A673 (cell line): ENCODE results near the gene ZNF74. TPM values are rescaled to one million over a fixed set of nuclear protein-coding genes. Genes with fewer than 3 reads are reported as not detected.
"Not testable (repeated sequence)": the region's sequence is repeated elsewhere in the genome, so short reads cannot be mapped to it uniquely, and the experiment has no call there.

Experiments used
- BruUV-seq: library from RNA; stranded (reverse); fragments of 400-500 nt; replicated peaks from 2 replicates; lab custom pipeline; 2021; lab: Mats Ljungman, UMichigan
- CTCF ChIA-PET: fragments of 300-600 bp; sonication (Branson Sonifier 250); formaldehyde crosslinking; loops from one replicate; lab custom pipeline; 2022; ENCODE audit warnings: antibody characterized with exemption; lab: Charles Lee
- POLR2A ChIA-PET: fragments of 300-600 bp; sonication (Branson Sonifier 250); formaldehyde crosslinking; loops from one replicate; lab custom pipeline; 2022; ENCODE audit warnings: antibody characterized with exemption; ENCODE audit not compliant: low non-redundant PET; lab: Charles Lee
- DNase-seq: peaks from one replicate; pipeline ENCODE4 v3.0.0-alpha.2; 2015; ENCODE audit warnings: low spot score
- H3K27ac ChIP-seq: fragments of 200-600 bp; sonication (generic); 2 replicates; pipeline ENCODE4 v1.5.1; 2016; ENCODE audit warnings: mixed run types, low read depth, mild to moderate bottlenecking, mixed read lengths, antibody characterized with exemption, low read length; ENCODE audit not compliant: poor library complexity, severe bottlenecking
- H3K27me3 ChIP-seq: fragments of 200-600 bp; sonication (generic); replicated peaks from 2 replicates; pipeline ENCODE4 v1.6.1; 2017; ENCODE audit warnings: mixed run types, low read depth, mild to moderate bottlenecking, mixed read lengths, antibody characterized with exemption, low read length; ENCODE audit not compliant: insufficient read depth, poor library complexity
- H3K36me3 ChIP-seq: fragments of 200-600 bp; sonication (generic); 2 replicates; pipeline ENCODE4 v1.6.1; 2016; ENCODE audit warnings: mixed run types, mild to moderate bottlenecking, mixed read lengths, antibody characterized with exemption, low read length; ENCODE audit not compliant: insufficient read depth, poor library complexity, severe bottlenecking
- H3K4me1 ChIP-seq: fragments of 200-600 bp; sonication (generic); 2 replicates; pipeline ENCODE4 v1.6.1; 2017; ENCODE audit warnings: mixed run types, mild to moderate bottlenecking, mixed read lengths, antibody characterized with exemption, low read length; ENCODE audit not compliant: insufficient read depth, poor library complexity, severe bottlenecking
- H3K4me3 ChIP-seq: fragments of 200-600 bp; sonication (generic); 2 replicates; pipeline ENCODE4 v1.5.1; 2016; ENCODE audit warnings: low read depth, mixed run types, mild to moderate bottlenecking, mixed read lengths, low read length; ENCODE audit not compliant: poor library complexity, severe bottlenecking
- H3K9me3 ChIP-seq: fragments of 200-600 bp; sonication (generic); 2 replicates; pipeline ENCODE4 v1.6.1; 2016; ENCODE audit warnings: mixed run types, low read depth, mild to moderate bottlenecking, mixed read lengths, antibody characterized with exemption, low read length; ENCODE audit not compliant: poor library complexity, severe bottlenecking
- intact Hi-C: fragments of 100-400 bp; cut with micrococcal nuclease; formaldehyde crosslinking; loops from one replicate; pipeline ENCODE4 v1.10.0; 2022; ENCODE audit not compliant: unreplicated experiment
- total RNA-seq: library from RNA; stranded (reverse); gene quantifications from 2 replicates; pipeline ENCODE4 v1.2.3, GENCODE V29; 2021

ZNF74 gene
- total RNA-seq, 1 experiment from 2014 or later, result 37.2 TPM

DNA sequence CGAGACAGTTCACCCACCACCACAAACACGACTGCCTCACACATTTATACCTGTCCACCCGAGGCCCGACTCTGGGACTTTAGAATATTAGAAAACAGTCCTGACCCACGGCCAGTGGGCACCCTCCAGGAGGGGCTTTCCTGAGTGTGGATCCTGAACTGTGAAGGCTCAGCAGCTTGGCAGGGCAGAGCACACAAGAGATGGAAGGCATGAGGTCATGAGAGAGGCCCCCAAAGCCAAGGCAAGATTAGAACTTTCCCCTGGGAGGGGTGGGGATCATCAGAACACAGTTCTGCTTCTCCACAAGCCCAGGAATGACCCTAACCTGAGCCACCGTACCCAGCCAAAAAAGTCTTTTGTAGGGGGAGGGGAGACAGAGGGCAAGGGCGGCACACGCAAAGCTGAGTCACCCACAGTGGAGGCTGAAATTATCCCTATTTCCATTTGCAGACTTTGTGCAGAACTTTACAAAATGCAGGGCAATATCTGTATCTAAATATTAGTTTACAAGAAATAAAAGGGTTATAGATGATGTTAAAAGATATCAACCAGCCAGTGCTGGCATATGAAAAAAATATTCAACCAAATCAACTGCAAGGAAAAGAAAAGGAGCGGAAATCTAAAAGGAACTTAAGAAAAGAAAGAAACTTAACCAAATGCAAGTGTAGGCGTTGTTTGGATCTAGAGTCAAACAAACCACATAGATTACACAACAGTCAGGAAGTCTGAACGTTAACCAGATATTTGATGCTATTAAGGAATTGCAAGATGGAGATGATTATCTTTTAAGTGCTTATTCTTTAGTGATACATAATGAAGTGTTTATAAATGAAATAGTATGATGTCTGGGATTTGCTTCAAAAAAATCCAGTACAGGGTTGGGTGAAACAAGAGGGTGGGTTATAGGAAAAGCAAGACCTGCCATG lies 29.4 kb upstream of the ZNF74 start:
- intact Hi-C loops, POLR2A ChIA-PET: not testable (repeated sequence)
- peak; percentile 27 for DNase-seq

GRCh38 chr22:20366841-20367240 lies 27.1 kb upstream of the ZNF74 start:
- H3K9me3 ChIP-seq, intact Hi-C loops: not testable (repeated sequence)

More for the DNA sequence above, 29.4 kb upstream of the ZNF74 start:
- H3K4me1 ChIP-seq, H3K27ac ChIP-seq, H3K4me3 ChIP-seq, H3K27me3 ChIP-seq, H3K36me3 ChIP-seq, BruUV-seq, H3K9me3 ChIP-seq, CTCF ChIA-PET: not testable (repeated sequence)

DNA sequence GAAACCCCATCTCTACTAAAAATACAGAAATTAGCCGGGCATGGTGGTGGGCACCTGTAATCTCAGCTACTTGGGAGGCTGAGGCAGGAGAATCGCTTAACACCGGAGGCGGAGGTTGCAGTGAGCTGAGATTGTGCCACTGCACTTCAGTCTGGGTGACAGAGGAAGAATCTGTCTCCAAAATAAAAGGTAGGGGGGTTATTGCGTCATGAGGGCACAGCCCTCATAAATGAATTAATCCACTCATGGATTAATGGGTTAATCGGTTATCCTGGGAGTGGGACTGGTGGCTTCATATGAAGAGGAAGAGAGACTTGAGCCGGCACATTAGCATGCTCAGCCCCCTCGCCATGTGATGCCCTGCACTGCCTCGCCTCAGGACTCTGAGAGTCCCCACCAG lies 25.1 kb upstream of the ZNF74 start:
- H3K9me3 ChIP-seq, CTCF ChIA-PET, POLR2A ChIA-PET, H3K4me1 ChIP-seq, intact Hi-C loops, DNase-seq, H3K4me3 ChIP-seq, H3K36me3 ChIP-seq, H3K27me3 ChIP-seq, H3K27ac ChIP-seq, BruUV-seq: not testable (repeated sequence)

More at GRCh38 chr22:20366841-20367240, 27.1 kb upstream of the ZNF74 start:
- H3K27me3 ChIP-seq, H3K36me3 ChIP-seq, H3K4me1 ChIP-seq, DNase-seq, POLR2A ChIA-PET, BruUV-seq, H3K27ac ChIP-seq, H3K4me3 ChIP-seq, CTCF ChIA-PET: not testable (repeated sequence)

DNA sequence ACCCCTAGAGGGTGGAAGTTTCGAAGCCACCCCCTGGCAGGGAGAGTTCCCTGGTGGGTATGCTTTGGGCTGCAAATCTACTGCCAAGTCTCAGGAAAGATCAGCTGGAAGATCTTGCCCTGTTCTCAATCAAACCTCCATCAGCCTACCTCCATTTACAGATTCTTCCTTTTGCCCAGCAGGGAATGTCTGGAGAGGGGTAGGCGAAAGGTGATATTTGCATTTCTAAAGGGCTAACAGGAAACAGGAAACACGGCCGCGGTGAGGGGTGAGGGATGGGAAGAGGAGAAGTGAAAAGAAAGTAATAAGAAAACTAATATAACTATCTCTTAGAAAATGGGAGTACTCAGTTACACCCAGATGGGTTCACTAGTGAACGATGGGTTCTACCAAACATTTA lies 22.3 kb upstream of the ZNF74 start:
- H3K9me3 ChIP-seq, POLR2A ChIA-PET, H3K4me3 ChIP-seq, DNase-seq, H3K36me3 ChIP-seq, CTCF ChIA-PET, BruUV-seq, H3K27ac ChIP-seq, intact Hi-C loops, H3K4me1 ChIP-seq, H3K27me3 ChIP-seq: not testable (repeated sequence)

DNA sequence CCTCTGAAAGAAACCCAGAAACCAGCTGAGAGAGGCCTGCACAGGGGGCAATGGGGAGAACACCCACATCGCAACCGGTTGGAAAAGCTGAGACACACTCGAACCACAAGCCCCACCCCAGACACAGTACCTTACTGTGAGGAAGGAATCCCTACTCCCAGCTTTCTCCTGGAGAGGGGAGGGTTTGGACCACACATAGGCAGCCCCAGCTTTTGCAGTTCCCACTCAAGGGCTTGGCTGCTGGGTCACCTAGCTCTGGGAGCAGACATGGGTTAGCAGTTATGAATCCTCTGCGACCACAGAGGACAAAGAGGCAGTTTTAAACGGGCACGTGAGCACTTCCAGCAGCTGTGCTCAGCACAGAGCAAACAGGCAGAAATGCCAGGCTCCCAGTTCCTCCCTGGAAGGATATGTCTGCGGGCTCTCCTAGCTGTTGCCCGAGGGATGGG lies 21.5 kb upstream of the ZNF74 start:
- DNase-seq, H3K27ac ChIP-seq, H3K4me1 ChIP-seq, H3K4me3 ChIP-seq, intact Hi-C loops, POLR2A ChIA-PET, H3K9me3 ChIP-seq, H3K27me3 ChIP-seq, H3K36me3 ChIP-seq, CTCF ChIA-PET, BruUV-seq: not testable (repeated sequence)

- H3K4me1 ChIP-seq, intact Hi-C loops, H3K36me3 ChIP-seq, H3K27ac ChIP-seq, H3K27me3 ChIP-seq, BruUV-seq, H3K4me3 ChIP-seq, H3K9me3 ChIP-seq, POLR2A ChIA-PET, DNase-seq, CTCF ChIA-PET: not testable (repeated sequence)
Observed at GRCh38 chr22:20373195-20373706, 20.7 kb upstream of the ZNF74 start.

DNA sequence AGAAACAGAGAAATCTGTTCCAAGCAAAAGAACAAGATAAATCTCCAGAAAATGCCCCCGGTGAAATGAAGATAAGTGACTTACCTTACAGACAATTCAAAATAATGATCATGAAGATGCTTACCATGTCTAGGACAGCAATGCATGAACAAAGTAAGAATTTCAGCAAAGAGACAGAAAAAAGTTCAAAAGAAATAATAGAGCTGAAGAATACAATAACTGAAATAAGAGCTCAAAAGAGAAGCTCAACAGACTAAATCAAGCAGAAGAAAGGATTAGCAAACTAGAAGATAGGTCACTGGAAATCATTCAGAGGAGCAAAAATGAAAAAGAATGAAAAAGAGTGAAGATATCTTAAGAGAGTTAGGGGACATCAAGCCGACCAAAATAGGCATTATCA lies 19.8 kb upstream of the ZNF74 start:
- H3K27ac ChIP-seq, H3K36me3 ChIP-seq, H3K27me3 ChIP-seq, BruUV-seq, DNase-seq, H3K9me3 ChIP-seq, CTCF ChIA-PET, intact Hi-C loops, POLR2A ChIA-PET, H3K4me3 ChIP-seq, H3K4me1 ChIP-seq: not testable (repeated sequence)
